Left renal cortex interstitium (tissue), 4 donors: ENCODE data around the gene ITGB3. TPM values are rescaled to one million over a fixed set of nuclear protein-coding genes. Genes with fewer than 3 reads are reported as not detected.

Experiments
- DNase-seq, 4 donors: peaks; one replicate each; pipeline ENCODE4 v3.0.0-alpha.2; 2013; ENCODE audit warnings: low read depth in 4 of 4, low spot score in 2 of 4, missing footprints in 1 of 4
- polyA plus RNA-seq, 4 donors: library from polyadenylated mRNA; unstranded; fragments of 120-200 nt; gene quantifications; one replicate each; pipeline ENCODE4 v1.2.1, GENCODE V29; 2013; ENCODE audit not compliant: insufficient read length in 4 of 4

Gene ITGB3
- polyA plus RNA-seq, 4 donors, result 16.2 to 23.1 (median 17.7) TPM

DNA sequence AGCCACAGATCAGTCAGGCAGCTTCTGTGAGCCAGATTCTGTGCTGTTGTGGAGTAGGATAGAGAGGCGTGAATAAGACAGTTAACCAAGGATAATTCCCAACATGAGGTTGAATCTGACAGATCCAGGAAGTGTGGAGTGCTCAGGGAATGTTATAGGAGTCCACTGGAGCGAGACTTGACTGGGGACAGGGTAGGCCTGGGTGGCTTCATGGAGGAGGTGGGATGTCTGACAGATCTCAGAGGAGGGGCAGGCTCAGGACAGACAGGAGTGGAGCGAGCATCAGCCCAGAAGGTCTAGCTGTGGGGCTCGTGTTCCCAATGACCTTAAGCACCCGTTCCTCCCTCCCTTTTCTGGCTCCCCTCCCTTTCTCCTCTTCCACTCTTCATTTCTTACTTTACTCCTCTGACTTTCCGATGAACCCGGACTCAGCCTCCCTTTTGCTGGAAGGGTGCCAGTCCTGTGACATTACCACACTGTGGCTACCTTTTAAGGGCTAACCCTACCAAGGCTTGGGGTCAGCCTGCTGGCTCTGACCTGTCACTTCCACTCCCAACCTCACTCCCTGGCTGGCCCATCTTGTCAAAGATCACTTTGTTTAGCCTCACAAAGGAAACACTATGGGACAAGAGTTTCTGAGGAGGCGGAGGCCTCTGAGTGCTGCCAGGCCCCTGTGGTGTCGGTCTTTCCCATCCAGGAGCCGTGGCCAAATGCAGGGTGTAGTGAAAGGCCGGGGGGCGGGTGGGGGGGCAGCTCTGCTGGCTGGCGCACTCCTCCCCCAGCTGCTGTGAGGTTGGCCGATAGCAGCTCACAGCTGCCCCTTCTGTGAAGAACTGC lies 41.6 kb downstream of the ITGB3 start:
- no peak for DNase-seq

GRCh38 chr17:47295874-47296255 lies 42.2 kb downstream of the ITGB3 start:
- no peak for DNase-seq

- no peak for DNase-seq
These were observed 44.2 kb downstream of the ITGB3 start for GRCh38 chr17:47297661-47298400.

DNA sequence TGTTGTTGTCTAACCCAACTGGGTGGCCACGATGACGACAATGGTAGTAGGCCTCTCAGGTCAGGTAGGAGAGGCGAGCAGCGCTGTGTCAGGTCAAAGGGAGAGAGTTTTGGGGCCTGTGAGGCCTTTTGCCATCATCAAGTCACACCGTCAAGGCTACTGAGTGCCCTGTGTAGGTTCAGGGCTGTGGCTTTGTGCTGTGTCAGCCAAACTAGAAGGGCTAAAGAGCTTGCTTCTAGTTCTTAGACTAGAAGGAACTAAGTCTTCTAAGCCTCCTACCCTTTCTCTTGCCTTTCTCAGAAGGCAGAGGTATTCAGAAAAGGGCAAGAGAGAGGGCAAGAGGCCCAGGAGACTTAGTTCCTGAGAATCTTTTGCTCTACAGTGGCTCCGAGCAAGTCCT lies 45.1 kb downstream of the ITGB3 start:
- DNase-seq, result no peak

- DNase-seq, result no peak
These were observed 45.7 kb downstream of the ITGB3 start for GRCh38 chr17:47299239-47299910.

DNA sequence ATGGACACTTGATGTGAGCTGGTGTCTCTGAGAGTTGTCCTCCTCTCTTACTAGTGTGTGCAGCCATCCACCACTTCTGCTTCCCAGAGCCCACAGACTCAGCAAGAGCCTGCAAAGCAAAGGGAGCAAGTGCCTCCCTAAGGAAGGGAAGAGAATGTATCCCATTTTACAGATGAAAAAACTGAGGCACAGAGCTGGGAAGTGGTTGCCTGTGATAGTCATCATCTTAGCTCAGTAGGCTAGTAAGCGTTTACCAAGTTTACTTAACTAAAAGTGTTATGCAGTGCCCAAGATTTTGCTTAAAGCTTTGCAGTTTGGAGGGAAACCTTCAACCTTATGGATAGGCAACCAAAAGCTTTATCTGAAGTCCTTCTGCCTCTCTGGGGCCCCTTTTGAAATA lies 47.1 kb downstream of the ITGB3 start:
- DNase-seq, result no peak

DNA sequence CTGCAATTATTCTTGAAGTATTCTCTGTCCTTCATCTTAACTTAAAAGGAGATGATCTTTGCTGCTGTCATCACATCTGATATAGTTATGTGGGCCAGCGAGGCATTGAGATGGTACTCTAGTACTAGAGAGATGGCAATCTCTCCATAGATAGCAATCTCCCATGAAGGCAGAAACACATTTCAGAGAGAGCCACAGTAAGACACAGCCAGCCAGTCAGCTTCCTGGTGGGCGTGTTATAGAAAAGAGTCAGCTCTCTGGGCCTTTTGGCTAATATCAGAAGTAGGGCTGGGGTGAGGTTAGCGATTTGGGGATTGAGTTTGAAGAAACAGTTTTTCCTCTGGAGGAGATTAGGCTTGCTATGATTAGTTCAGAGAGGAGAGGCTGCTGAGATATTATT lies 47.5 kb downstream of the ITGB3 start:
- no peak for DNase-seq

DNA sequence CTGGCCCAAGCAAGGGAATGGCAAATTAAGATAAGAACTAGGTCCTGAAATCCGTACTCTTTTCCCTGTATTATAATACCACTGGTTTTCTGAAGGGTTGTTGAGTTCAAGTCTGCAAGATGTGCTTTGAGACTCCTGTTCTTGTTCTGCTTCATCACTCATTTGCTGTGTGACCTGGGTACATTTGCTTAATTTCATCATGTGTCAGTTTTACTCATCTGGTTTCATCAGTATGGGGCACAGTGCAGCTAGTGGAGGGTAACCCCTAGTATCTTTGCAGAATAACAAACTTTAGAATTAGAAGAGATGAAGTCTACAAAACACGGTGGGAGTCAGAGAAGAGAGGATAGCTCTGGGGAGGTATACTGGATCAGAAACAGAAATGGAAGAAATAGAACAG lies 48.2 kb downstream of the ITGB3 start:
- no peak for DNase-seq

GRCh38 chr17:47304186-47304585 lies 50.6 kb downstream of the ITGB3 start:
- no peak for DNase-seq

- DNase-seq, result no peak
These were observed 51.8 kb downstream of the ITGB3 start for GRCh38 chr17:47305302-47305923.

- DNase-seq, result no peak
These were observed 56.6 kb downstream of the ITGB3 start for GRCh38 chr17:47310186-47310733.

DNA sequence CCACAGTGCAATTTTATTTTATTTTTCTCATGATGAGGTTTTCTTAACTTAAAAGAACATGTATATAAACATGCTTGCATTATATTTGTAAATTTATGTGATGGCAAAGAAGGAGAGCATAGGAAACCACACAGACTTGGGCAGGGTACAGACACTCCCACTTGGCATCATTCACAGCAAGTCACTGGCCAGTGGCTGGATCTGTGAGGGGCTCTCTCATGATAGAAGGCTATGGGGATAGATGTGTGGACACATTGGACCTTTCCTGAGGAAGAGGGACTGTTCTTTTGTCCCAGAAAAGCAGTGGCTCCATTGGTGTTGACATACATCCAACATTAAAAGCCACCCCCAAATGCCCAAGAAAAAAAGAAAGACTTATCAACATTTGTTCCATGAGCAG lies 57.8 kb downstream of the ITGB3 start:
- no peak for DNase-seq

DNA sequence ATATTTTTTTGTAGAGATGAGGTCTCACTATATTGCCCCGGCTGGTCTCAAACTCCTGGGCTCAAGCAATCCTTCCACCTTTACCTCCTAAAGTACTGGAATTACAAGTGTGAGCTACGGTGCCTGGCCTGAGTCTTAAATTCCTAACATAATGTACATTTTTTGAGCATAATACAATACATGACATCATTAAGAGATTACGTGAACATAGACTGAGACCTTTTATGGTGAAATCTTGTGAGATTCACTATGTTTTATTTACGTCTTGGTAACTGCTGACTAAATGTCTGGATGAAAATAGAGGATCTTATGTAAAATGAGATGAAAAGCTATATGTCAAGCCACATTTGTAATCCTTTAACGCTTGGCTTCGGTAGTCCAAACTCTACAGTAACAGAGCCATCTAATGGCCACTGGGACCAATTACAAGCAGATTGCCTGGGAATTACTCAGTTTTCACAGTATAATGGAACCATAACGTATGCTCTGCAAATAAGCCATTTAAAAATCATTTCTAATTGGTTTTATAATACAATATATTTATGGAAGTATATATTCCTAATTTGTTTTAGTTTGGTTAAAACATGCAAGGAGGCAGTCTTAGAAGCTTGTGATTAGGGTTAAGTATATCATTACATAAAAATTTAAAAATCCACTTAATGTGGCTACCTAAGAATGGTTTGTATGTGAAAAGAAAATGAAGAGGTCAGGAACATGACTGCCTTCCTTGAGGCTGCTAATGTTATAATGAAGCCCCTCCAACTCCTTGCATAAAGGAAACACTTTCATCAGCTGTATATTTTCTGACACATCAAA lies 62.0 kb downstream of the ITGB3 start:
- peak in 2 of 4 donors; percentile 23 to 26 for DNase-seq

- DNase-seq, result no peak
These were observed 62.7 kb downstream of the ITGB3 start for GRCh38 chr17:47316311-47316710.

GRCh38 chr17:47317119-47317518 lies 63.5 kb downstream of the ITGB3 start:
- no peak for DNase-seq

GRCh38 chr17:47318197-47318918 lies 64.7 kb downstream of the ITGB3 start:
- no peak for DNase-seq

- no peak for DNase-seq
These were observed 67.4 kb downstream of the ITGB3 start for GRCh38 chr17:47320879-47321502.

DNA sequence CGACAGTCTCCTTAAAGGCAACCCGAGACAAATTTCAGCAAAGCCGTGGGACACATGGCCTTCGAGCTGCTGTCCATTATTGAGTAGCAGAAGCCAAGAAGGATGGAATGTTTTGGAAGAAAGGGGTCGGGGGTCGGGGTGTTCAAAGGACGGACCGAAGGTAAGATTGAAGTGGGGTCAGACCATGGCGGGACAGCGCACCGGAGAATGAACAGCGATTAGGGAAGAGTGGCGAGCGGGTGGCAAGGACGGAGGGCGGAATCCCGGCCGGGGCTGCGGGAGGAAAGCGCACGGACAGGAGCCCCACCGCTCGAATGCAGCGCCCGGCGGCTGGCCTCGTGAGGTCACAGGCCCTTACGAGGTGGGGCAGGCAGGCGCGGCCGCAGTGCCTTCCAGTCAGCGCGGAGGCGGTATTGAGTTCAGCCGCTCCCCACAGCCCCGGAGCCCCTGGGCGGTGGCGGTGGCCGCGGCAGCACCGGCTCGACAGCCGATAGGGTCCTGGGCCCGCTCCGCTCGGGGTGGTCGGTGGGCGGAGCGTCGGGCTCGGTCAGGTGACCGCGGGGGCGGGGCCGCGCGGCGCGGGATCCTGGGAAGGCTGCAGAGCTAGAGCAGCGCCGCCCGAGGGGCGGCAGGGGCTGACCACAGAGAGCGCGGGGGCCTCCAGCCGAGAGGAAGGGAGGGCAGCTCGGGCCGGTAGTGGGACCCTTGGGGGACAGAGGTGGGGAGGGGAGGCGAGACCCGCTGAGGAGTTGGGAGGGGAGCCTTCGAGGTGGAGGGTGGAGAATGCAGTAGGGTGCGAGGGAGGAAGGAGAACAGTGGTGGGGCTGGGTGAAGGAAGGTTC lies 70.0 kb downstream of the ITGB3 start, which contains the start of gene EFCAB13:
TSS of gene EFCAB13 (plus strand) at position 574 of the 842 bp plus-strand sequence. CDS start 4,399 bp downstream, outside the sequence.
- DNase-seq, result peak; percentile 41 to 77 (median 73)
